ENCODE results near the gene CREB3.

DNA sequence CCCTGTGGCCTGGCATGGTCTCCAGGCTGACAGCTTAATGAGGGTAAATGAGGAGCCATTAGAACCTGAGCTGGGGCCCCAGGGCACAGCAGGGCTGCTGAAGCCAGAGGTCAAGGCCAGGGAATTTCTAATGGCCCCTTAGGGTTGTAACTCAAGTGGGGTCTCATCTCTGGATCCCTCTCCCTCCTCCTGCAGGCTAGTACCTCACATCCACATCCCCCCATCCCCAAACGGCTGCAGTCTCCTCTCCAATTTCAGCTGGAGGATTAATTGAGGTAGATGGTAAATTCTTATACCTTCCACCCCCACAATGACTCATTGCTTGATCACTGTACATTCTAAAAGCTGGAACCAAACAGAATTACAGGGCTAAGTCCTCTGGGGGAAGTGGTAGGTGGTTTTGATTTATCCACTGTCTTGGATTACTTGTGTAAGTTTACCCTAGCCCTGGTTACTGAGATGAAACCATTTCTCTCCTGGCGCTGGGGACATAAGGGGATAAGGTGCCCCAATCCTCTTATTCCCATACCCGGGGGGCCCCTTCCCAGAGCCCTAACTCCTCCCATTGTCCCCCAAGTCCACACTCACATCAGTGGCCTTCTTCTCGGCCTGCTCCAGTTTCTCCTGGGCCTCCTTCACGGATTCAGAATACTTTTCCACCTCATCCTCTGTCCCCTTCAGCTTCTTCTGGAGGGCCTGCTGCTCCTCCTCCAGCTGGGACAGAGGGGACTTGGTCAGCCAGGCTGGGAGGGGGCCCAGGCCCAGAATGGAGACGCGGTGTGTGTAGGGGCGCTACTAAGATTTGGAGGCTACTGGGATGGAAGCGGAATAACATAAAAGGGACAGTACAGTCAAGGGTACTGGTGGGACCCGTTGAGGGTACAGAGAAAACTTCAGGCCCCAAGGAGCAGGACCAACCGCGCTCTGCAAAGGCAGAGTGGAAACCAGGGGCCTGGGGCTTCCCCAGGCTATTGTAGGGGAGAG, 43.6 kb upstream of the CREB3 start:
- TF ChIP-seq, protein P1, sequence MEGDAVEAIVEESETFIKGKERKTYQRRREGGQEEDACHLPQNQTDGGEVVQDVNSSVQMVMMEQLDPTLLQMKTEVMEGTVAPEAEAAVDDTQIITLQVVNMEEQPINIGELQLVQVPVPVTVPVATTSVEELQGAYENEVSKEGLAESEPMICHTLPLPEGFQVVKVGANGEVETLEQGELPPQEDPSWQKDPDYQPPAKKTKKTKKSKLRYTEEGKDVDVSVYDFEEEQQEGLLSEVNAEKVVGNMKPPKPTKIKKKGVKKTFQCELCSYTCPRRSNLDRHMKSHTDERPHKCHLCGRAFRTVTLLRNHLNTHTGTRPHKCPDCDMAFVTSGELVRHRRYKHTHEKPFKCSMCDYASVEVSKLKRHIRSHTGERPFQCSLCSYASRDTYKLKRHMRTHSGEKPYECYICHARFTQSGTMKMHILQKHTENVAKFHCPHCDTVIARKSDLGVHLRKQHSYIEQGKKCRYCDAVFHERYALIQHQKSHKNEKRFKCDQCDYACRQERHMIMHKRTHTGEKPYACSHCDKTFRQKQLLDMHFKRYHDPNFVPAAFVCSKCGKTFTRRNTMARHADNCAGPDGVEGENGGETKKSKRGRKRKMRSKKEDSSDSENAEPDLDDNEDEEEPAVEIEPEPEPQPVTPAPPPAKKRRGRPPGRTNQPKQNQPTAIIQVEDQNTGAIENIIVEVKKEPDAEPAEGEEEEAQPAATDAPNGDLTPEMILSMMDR (IDR thresholded peaks at IDR 0.05) = no peak
- no peak for TF ChIP-seq ZFX (IDR thresholded peaks at IDR 0.05; ENCODE audit: borderline replicate concordance)
